Adrenal gland (tissue), 5 donors: ENCODE results near the gene PPP2R5C.

Source experiments
- CTCF ChIP-seq, 6 experiments: fragments of 450-650 bp in 4 of 6; fragments of 200-600 bp in 2 of 6; sonication (generic) in 1 of 6; IDR thresholded peaks; 1 replicate in 5 of 6; 2 replicates in 1 of 6; pipeline versions ENCODE4 v1.5.1 to v1.8.0; 2016 to 2021; ENCODE audit warnings: antibody characterized with exemption in 6 of 6, mild to moderate bottlenecking in 2 of 6, moderate library complexity in 1 of 6
- POLR2A ChIP-seq, 2 donors: fragments of 450-650 bp; IDR thresholded peaks; one replicate each; pipeline ENCODE4 v1.6.1; 2017; ENCODE audit warnings: antibody characterized with exemption in 2 of 2, mild to moderate bottlenecking in 2 of 2, moderate library complexity in 1 of 2
- donor health status: DM: no; HTN: no; CAD: no.

- TF ChIP-seq CTCF (IDR thresholded peaks at IDR 0.05) (no peak), POLR2A (IDR thresholded peaks at IDR 0.05) (no peak)
Measured at GRCh38 chr14:101737414-101738339, 23.8 kb upstream of the PPP2R5C start.
